IMR-90 (cell line): ENCODE results near the gene SLC2A13.

Experiments used
- BHLHE40 ChIP-seq: fragments of 150-350 bp; IDR thresholded peaks from 2 replicates; pipeline ENCODE4 v1.6.1; 2016; ENCODE audit warnings: mild to moderate bottlenecking, low read depth, low read length
- CEBPB ChIP-seq: IDR thresholded peaks from 2 replicates; pipeline ENCODE4 v1.6.1; 2012; ENCODE audit warnings: low read depth, low read length, improper control_type of control experiment
- CTCF ChIP-seq: conservative IDR thresholded peaks from 2 replicates; pipeline ENCODE4 v1.5.1; 2012; ENCODE audit warnings: mild to moderate bottlenecking, low read depth, low read length, improper control_type of control experiment
- FOS ChIP-seq: fragments of 150-350 bp; IDR thresholded peaks from 2 replicates; pipeline ENCODE4 v1.6.1; 2016; ENCODE audit warnings: low read depth, low read length
- MAFK ChIP-seq: IDR thresholded peaks from 2 replicates; pipeline ENCODE4 v1.6.1; 2012; ENCODE audit warnings: low read depth, low read length, improper control_type of control experiment
- MXI1 ChIP-seq: IDR thresholded peaks from 2 replicates; pipeline ENCODE4 v1.6.1; 2012; ENCODE audit warnings: low read depth, mild to moderate bottlenecking, low read length, moderate library complexity, borderline replicate concordance
- POLR2A ChIP-seq: IDR thresholded peaks from 2 replicates; pipeline ENCODE4 v1.6.1; 2012; ENCODE audit warnings: mild to moderate bottlenecking, low read depth, low read length
- RAD21 ChIP-seq: IDR thresholded peaks from 2 replicates; pipeline ENCODE4 v1.6.1; 2012; ENCODE audit warnings: low read length, improper control_type of control experiment
- RFX5 ChIP-seq: IDR thresholded peaks from 2 replicates; pipeline ENCODE4 v1.8.0; 2012; ENCODE audit warnings: low read depth, mild to moderate bottlenecking, low read length, moderate library complexity
- SMC3 ChIP-seq: fragments of 150-350 bp; IDR thresholded peaks from 2 replicates; pipeline ENCODE4 v1.6.1; 2016; ENCODE audit warnings: low read depth, mild to moderate bottlenecking, antibody characterized with exemption, low read length, moderate library complexity
- USF2 ChIP-seq: fragments of 150-350 bp; IDR thresholded peaks from 2 replicates; pipeline ENCODE4 v1.6.1; 2017; ENCODE audit warnings: mild to moderate bottlenecking, antibody characterized with exemption, low read length, low read depth

GRCh38 chr12:39984670-39985069, 121.2 kb downstream of the SLC2A13 start:
- TF ChIP-seq CTCF = no peak
- TF ChIP-seq MAFK = no peak
- no peak for TF ChIP-seq POLR2A
- no peak for TF ChIP-seq USF2
- no peak for TF ChIP-seq RAD21
- no peak for TF ChIP-seq RFX5
- TF ChIP-seq MXI1 = no peak
- TF ChIP-seq FOS = no peak
- no peak for TF ChIP-seq BHLHE40
- no peak for TF ChIP-seq CEBPB
- no peak for TF ChIP-seq SMC3
